ENCODE data around the gene CXCR2. TPM values are rescaled to one million over a fixed set of nuclear protein-coding genes. Genes with fewer than 3 reads are reported as not detected.
A peak's percentile ranks its signal among the peaks of the same experiment; 100 is the strongest.

Gene CXCR2
- polyA plus RNA-seq, 1 of the 3 experiments (the other 2 are of a cell fraction) = not detected

DNA sequence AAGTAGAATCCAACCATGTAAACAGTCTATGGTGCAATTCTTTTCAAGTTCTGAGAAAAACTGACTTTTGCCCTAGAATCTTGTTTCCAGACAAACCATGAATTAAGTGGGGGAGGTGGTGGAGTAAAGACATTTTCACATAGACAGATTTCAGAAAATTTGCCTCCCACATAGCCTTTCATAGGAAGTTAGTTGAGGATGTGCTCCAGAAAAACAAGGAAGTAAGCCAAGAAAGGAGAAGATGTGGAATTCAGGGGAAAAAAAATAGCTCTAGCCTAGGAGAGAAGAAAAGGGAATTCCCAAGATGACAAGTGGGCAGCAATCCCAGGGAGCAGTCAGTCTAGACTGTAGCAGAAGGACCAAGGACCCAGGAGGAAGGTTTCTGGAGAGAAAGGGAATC, 39.4 kb upstream of the CXCR2 start:
- POLR2A ChIA-PET = no interaction called here

DNA sequence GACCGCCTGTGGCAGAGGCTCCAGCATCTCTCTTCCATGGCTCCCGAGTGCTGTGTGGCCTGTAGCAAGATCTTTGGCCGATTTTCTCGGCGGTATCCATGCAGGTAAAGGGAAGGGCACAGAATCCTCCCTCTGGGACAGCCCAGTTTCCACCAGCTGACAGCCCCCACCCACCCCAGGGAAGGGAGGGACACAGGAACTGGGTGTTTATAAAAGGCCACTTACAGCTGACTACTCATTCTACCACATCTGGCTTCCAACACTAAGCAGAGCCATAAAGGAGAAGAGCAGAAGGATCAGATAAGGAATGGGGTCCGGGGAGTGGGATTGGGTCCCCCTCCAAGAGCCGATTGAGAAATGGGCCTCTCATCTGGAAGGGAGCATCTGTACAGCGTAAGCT, 36.6 kb upstream of the CXCR2 start:
- Histone ChIP-seq H3K36me3 (replicated peaks in 1 of 2; ENCODE audit: control insufficient read depth in 1 of 2, insufficient read depth in 2 of 2, low read length in 1 of 2) (no peaks in the 10 kb centered on the region), H3K4me2 (no peak overlapping the region), H3K9me2 (no peaks in the 10 kb centered on the region), H3F3A (replicated peaks; ENCODE audit: insufficient read depth) (no peaks in the 10 kb centered on the region), H4K20me1 (ENCODE audit: insufficient read depth) (no peaks in the 10 kb centered on the region), H3K9ac (no peak overlapping the region), H3K9me3 (peaks cover 3% of the 10 kb centered on the region; the same call in 1 of the 2 replicates), H3K27ac (ENCODE audit: low read depth in 2 of 2, low read length in 1 of 2) (no peak overlapping the region), H3K4me1 (ENCODE audit: control insufficient read depth in 1 of 2, insufficient read depth in 2 of 2, low read depth in 1 of 2, low read length in 1 of 2) (no peaks in the 10 kb centered on the region), H3K79me2 (ENCODE audit: insufficient read depth) (no peaks in the 10 kb centered on the region), H2AFZ (ENCODE audit: low read depth) (no peak overlapping the region), H3K27me3 (ENCODE audit: insufficient read depth) (no peaks in the 10 kb centered on the region; the same call in 1 of the 2 replicates), H3K4me3 (ENCODE audit: low read depth in 2 of 2, low read length in 1 of 2) (no peak overlapping the region)
- WGBS (ENCODE audit: low lambda C conversion rate) = 8% methylated on average over 8 of the region's 8 CpGs
- peak; percentile 7 for DNase-seq
- ChIA-PET CTCF (no interaction called here), POLR2A (no interaction called here)
- TF ChIP-seq ELF1 (IDR thresholded peaks at IDR 0.05) (no peak), RCOR1 (IDR thresholded peaks at IDR 0.05; ENCODE audit: low read length) (no peak), EP300 (IDR thresholded peaks at IDR 0.05; ENCODE audit: borderline replicate concordance in 1 of 2, low read depth in 1 of 2, low read length in 1 of 2) (no peak), TCF12 (IDR thresholded peaks at IDR 0.05) (no peak), FOXM1 (IDR thresholded peaks at IDR 0.05; ENCODE audit: low read depth) (no peak), TEAD4 (IDR thresholded peaks at IDR 0.05; ENCODE audit: borderline replicate concordance, insufficient read depth) (no peak), MEF2A (IDR thresholded peaks at IDR 0.05; ENCODE audit: borderline replicate concordance, low read depth) (no peak), POLR2AphosphoS5 (IDR thresholded peaks at IDR 0.05; ENCODE audit: low read depth, low read length) (no peak)
- TF ChIP-seq, protein P1, sequence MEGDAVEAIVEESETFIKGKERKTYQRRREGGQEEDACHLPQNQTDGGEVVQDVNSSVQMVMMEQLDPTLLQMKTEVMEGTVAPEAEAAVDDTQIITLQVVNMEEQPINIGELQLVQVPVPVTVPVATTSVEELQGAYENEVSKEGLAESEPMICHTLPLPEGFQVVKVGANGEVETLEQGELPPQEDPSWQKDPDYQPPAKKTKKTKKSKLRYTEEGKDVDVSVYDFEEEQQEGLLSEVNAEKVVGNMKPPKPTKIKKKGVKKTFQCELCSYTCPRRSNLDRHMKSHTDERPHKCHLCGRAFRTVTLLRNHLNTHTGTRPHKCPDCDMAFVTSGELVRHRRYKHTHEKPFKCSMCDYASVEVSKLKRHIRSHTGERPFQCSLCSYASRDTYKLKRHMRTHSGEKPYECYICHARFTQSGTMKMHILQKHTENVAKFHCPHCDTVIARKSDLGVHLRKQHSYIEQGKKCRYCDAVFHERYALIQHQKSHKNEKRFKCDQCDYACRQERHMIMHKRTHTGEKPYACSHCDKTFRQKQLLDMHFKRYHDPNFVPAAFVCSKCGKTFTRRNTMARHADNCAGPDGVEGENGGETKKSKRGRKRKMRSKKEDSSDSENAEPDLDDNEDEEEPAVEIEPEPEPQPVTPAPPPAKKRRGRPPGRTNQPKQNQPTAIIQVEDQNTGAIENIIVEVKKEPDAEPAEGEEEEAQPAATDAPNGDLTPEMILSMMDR (IDR thresholded peaks at IDR 0.05) = no peak
- TF ChIP-seq, protein P2, sequence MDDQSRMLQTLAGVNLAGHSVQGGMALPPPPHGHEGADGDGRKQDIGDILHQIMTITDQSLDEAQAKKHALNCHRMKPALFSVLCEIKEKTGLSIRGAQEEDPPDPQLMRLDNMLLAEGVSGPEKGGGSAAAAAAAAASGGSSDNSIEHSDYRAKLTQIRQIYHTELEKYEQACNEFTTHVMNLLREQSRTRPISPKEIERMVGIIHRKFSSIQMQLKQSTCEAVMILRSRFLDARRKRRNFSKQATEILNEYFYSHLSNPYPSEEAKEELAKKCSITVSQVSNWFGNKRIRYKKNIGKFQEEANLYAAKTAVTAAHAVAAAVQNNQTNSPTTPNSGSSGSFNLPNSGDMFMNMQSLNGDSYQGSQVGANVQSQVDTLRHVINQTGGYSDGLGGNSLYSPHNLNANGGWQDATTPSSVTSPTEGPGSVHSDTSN (IDR thresholded peaks at IDR 0.05) = no peak
- TF ChIP-seq, protein P3, sequence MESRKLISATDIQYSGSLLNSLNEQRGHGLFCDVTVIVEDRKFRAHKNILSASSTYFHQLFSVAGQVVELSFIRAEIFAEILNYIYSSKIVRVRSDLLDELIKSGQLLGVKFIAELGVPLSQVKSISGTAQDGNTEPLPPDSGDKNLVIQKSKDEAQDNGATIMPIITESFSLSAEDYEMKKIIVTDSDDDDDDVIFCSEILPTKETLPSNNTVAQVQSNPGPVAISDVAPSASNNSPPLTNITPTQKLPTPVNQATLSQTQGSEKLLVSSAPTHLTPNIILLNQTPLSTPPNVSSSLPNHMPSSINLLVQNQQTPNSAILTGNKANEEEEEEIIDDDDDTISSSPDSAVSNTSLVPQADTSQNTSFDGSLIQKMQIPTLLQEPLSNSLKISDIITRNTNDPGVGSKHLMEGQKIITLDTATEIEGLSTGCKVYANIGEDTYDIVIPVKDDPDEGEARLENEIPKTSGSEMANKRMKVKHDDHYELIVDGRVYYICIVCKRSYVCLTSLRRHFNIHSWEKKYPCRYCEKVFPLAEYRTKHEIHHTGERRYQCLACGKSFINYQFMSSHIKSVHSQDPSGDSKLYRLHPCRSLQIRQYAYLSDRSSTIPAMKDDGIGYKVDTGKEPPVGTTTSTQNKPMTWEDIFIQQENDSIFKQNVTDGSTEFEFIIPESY (IDR thresholded peaks at IDR 0.05; ENCODE audit: borderline replicate concordance, low read depth) = no peak
- TF ChIP-seq, protein P4, sequence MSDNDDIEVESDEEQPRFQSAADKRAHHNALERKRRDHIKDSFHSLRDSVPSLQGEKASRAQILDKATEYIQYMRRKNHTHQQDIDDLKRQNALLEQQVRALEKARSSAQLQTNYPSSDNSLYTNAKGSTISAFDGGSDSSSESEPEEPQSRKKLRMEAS (IDR thresholded peaks at IDR 0.05; ENCODE audit: low read depth) = no peak

More for the DNA sequence above, 39.4 kb upstream of the CXCR2 start:
- no peak overlapping the region for H3K9ac ChIP-seq
- no peak overlapping the region for H3K4me3 ChIP-seq (ENCODE audit: low read depth in 2 of 2, low read length in 1 of 2)
- H3K9me2 ChIP-seq = no peaks in the 10 kb centered on the region
- H3K27ac ChIP-seq (ENCODE audit: low read depth in 2 of 2, low read length in 1 of 2) = no peak overlapping the region
- H3K79me2 ChIP-seq (ENCODE audit: insufficient read depth) = no peaks in the 10 kb centered on the region
- CTCF ChIA-PET = interaction anchor here (2.2 kb wide), 1 partner anchor 18 kb away, joined by 7 read pairs; the partner anchor contains the start of gene RUFY4
- DNase-seq = no peak
- no peaks in the 10 kb centered on the region for H3K36me3 ChIP-seq (replicated peaks in 1 of 2; ENCODE audit: control insufficient read depth in 1 of 2, insufficient read depth in 2 of 2, low read length in 1 of 2)
- H2AFZ ChIP-seq (ENCODE audit: low read depth) = no peak overlapping the region
- no peaks in the 10 kb centered on the region for H3F3A ChIP-seq (replicated peaks; ENCODE audit: insufficient read depth)
- no peaks in the 10 kb centered on the region for H4K20me1 ChIP-seq (ENCODE audit: insufficient read depth)
- no peak overlapping the region for H3K4me2 ChIP-seq
- no peaks in the 10 kb centered on the region for H3K4me1 ChIP-seq (ENCODE audit: control insufficient read depth in 1 of 2, insufficient read depth in 2 of 2, low read depth in 1 of 2, low read length in 1 of 2)
- H3K27me3 ChIP-seq (ENCODE audit: insufficient read depth) = no peaks in the 10 kb centered on the region
- no peak for TF ChIP-seq FOSL2 (IDR thresholded peaks at IDR 0.05; ENCODE audit: borderline replicate concordance, low read depth)
- TF ChIP-seq, protein P4 (IDR thresholded peaks at IDR 0.05; ENCODE audit: low read depth) = no peak
- TF ChIP-seq, protein P5, sequence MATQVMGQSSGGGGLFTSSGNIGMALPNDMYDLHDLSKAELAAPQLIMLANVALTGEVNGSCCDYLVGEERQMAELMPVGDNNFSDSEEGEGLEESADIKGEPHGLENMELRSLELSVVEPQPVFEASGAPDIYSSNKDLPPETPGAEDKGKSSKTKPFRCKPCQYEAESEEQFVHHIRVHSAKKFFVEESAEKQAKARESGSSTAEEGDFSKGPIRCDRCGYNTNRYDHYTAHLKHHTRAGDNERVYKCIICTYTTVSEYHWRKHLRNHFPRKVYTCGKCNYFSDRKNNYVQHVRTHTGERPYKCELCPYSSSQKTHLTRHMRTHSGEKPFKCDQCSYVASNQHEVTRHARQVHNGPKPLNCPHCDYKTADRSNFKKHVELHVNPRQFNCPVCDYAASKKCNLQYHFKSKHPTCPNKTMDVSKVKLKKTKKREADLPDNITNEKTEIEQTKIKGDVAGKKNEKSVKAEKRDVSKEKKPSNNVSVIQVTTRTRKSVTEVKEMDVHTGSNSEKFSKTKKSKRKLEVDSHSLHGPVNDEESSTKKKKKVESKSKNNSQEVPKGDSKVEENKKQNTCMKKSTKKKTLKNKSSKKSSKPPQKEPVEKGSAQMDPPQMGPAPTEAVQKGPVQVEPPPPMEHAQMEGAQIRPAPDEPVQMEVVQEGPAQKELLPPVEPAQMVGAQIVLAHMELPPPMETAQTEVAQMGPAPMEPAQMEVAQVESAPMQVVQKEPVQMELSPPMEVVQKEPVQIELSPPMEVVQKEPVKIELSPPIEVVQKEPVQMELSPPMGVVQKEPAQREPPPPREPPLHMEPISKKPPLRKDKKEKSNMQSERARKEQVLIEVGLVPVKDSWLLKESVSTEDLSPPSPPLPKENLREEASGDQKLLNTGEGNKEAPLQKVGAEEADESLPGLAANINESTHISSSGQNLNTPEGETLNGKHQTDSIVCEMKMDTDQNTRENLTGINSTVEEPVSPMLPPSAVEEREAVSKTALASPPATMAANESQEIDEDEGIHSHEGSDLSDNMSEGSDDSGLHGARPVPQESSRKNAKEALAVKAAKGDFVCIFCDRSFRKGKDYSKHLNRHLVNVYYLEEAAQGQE (IDR thresholded peaks at IDR 0.05; ENCODE audit: low read depth, low read length) = no peak
- TF ChIP-seq, protein P6, sequence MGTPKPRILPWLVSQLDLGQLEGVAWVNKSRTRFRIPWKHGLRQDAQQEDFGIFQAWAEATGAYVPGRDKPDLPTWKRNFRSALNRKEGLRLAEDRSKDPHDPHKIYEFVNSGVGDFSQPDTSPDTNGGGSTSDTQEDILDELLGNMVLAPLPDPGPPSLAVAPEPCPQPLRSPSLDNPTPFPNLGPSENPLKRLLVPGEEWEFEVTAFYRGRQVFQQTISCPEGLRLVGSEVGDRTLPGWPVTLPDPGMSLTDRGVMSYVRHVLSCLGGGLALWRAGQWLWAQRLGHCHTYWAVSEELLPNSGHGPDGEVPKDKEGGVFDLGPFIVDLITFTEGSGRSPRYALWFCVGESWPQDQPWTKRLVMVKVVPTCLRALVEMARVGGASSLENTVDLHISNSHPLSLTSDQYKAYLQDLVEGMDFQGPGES (IDR thresholded peaks at IDR 0.05; ENCODE audit: low read depth, low read length) = no peak
- peaks cover 3% of the 10 kb centered on the region; the same call in 1 of the 2 replicates for H3K9me3 ChIP-seq

All from SK-N-SH (cell line).